Measurements from ENCODE around the gene PM20D2. TPM values are rescaled to one million over a fixed set of nuclear protein-coding genes. Genes with fewer than 3 reads are reported as not detected.

PM20D2 gene
- total and polyA plus RNA-seq, 2 of the 13 experiments (the other 11 are each of a cell fraction or from before 2014, with no cell fraction given), result 13.3 to 26.3 TPM

DNA sequence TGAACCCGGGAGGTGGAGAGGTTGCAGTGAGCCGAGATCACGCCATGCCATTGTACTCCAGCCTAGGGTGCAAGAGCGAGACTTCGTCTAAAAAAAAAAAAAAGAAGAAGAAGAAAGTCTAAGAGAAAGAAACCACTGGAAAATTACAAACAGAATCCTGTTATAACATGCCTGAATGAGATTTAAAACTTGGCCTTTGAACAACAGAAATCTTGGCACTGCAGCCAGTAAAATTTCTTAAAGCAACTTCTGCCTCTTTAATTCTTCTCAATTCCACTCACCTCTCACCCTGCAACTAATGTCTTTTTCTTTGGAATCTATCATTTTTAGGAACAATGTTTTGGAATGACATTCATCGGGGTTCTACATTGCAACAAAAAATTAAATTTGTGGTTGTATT lies 26.3 kb downstream of the PM20D2 start:
- H3K4me2 ChIP-seq (ENCODE audit: low read depth, low read length), result no peak overlapping the region
- ATAC-seq, result no peak
- TF ChIP-seq GPN1 (CRISPR knock-in tag; IDR thresholded peaks at IDR 0.05; ENCODE audit: borderline replicate concordance) (no peak), THAP8 (CRISPR knock-in tag; IDR thresholded peaks at IDR 0.05; ENCODE audit: borderline replicate concordance) (no peak), MLLT10 (CRISPR knock-in tag; IDR thresholded peaks at IDR 0.05) (no peak), KLF13 (CRISPR knock-in tag; IDR thresholded peaks at IDR 0.05) (no peak), ZNF674 (CRISPR knock-in tag; IDR thresholded peaks at IDR 0.05; ENCODE audit: low read depth) (no peak)
- ChIA-PET CTCF (ENCODE audit: low intra/inter-chr PET ratio, low total read pairs) (no interaction called here), POLR2A (no interaction called here)
- no peak for DNase-seq (ENCODE audit: low spot score)
- no peaks in the 10 kb centered on the region for H3K9me3 ChIP-seq (ENCODE audit: low read length)
- H3K79me2 ChIP-seq (ENCODE audit: insufficient read depth, low read length), result no peaks in the 10 kb centered on the region
- no peak overlapping the region for H2AFZ ChIP-seq (ENCODE audit: low read length)
- no peaks in the 10 kb centered on the region for H3K36me3 ChIP-seq (replicated peaks in 1 of 2; ENCODE audit: control insufficient read depth in 1 of 2, insufficient read depth in 2 of 2, low read length in 2 of 2)
- H4K20me1 ChIP-seq (ENCODE audit: insufficient read depth, low read length), result no peaks in the 10 kb centered on the region
- WGBS (ENCODE audit: low lambda C conversion rate), result 66% methylated on average over 6 of the region's 6 CpGs
- in situ Hi-C loops (cut with HindIII; ENCODE audit: extremely low pct_ligation_motif_present, low pct_unique_long_range_greater_than_20kb), result no loop called here
- intact Hi-C loops (cut with micrococcal nuclease; ENCODE audit: unreplicated experiment), result no loop called here
- H3K27me3 ChIP-seq (ENCODE audit: control insufficient read depth in 1 of 2, insufficient read depth in 2 of 2, low read length in 2 of 2), result no peaks in the 10 kb centered on the region
- no peak overlapping the region for H3K4me3 ChIP-seq (replicated peaks in 1 of 3; ENCODE audit: insufficient read depth in 1 of 3, low read depth in 2 of 3, low read length in 3 of 3)
- no peak overlapping the region for H3K9ac ChIP-seq (ENCODE audit: insufficient read depth, low read depth, low read length)
- no peak for FAIRE-seq
- no peak overlapping the region for H3K27ac ChIP-seq (ENCODE audit: extremely low read length, insufficient read depth, low read length)
- no TSS peak for BruUV-seq (replicated peaks)
- no peaks in the 10 kb centered on the region for H3K4me1 ChIP-seq (ENCODE audit: insufficient read depth, low read length)

GRCh38 chr6:89173634-89174033 lies 27.8 kb downstream of the PM20D2 start:
- Histone ChIP-seq H4K20me1 (ENCODE audit: insufficient read depth, low read length) (no peaks in the 10 kb centered on the region), H3K4me2 (ENCODE audit: low read depth, low read length) (no peak overlapping the region), H3K4me3 (replicated peaks in 1 of 3; ENCODE audit: insufficient read depth in 1 of 3, low read depth in 2 of 3, low read length in 3 of 3) (no peak overlapping the region), H3K79me2 (ENCODE audit: insufficient read depth, low read length) (no peaks in the 10 kb centered on the region), H3K4me1 (ENCODE audit: insufficient read depth, low read length) (no peaks in the 10 kb centered on the region), H3K9me3 (ENCODE audit: low read length) (no peaks in the 10 kb centered on the region), H3K27ac (ENCODE audit: extremely low read length, insufficient read depth, low read length) (no peak overlapping the region), H3K9ac (ENCODE audit: insufficient read depth, low read depth, low read length) (no peak overlapping the region), H3K36me3 (replicated peaks in 1 of 2; ENCODE audit: control insufficient read depth in 1 of 2, insufficient read depth in 2 of 2, low read length in 2 of 2) (no peaks in the 10 kb centered on the region), H3K27me3 (ENCODE audit: control insufficient read depth in 1 of 2, insufficient read depth in 2 of 2, low read length in 2 of 2) (no peaks in the 10 kb centered on the region), H2AFZ (ENCODE audit: low read length) (no peak overlapping the region)
- ChIA-PET POLR2A (no interaction called here), CTCF (ENCODE audit: low intra/inter-chr PET ratio, low total read pairs) (no interaction called here)
- in situ Hi-C loops (cut with HindIII; ENCODE audit: extremely low pct_ligation_motif_present, low pct_unique_long_range_greater_than_20kb), result no loop called here
- no peak for ATAC-seq
- no peak for FAIRE-seq
- 61% methylated on average over 4 of the region's 4 CpGs for WGBS (ENCODE audit: low lambda C conversion rate)
- BruUV-seq (replicated peaks), result no TSS peak
- intact Hi-C loops (cut with micrococcal nuclease; ENCODE audit: unreplicated experiment), result no loop called here
- DNase-seq (ENCODE audit: low spot score), result no peak
- TF ChIP-seq ZNF282 (IDR thresholded peaks at IDR 0.05; ENCODE audit: partially characterized antibody), result no peak
- no peak for TF ChIP-seq ZNF557 (CRISPR knock-in tag; IDR thresholded peaks at IDR 0.05)
- TF ChIP-seq POLR2G (IDR thresholded peaks at IDR 0.05; ENCODE audit: low read depth, low read length), result no peak
- no peak for TF ChIP-seq IKZF4 (CRISPR knock-in tag; IDR thresholded peaks at IDR 0.05; ENCODE audit: borderline replicate concordance, low read depth, not compliant biosample characterization)
- no peak for TF ChIP-seq SALL2 (CRISPR knock-in tag; IDR thresholded peaks at IDR 0.05)
- TF ChIP-seq, protein P1, sequence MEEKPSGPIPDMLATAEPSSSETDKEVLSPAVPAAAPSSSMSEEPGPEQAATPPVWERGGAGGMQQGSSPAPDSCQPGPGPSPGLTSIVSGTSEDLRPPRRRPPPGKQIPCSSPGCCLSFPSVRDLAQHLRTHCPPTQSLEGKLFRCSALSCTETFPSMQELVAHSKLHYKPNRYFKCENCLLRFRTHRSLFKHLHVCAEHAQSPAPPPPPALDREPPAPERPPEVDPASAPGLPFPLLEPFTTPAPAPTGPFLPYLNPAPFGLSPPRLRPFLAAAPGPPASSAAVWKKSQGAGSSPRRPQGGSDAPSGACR (CRISPR knock-in tag; IDR thresholded peaks at IDR 0.05), result no peak
- TF ChIP-seq HOXA3 (CRISPR knock-in tag; IDR thresholded peaks at IDR 0.05), result no peak
- TF ChIP-seq TEAD2 (CRISPR knock-in tag; IDR thresholded peaks at IDR 0.05), result no peak
- TF ChIP-seq CSRNP2 (CRISPR knock-in tag; conservative IDR thresholded peaks at IDR 0.05; ENCODE audit: low read depth), result no peak
- TF ChIP-seq ETV5 (CRISPR knock-in tag; IDR thresholded peaks at IDR 0.05; ENCODE audit: borderline replicate concordance), result no peak
- TF ChIP-seq ZNF124 (CRISPR knock-in tag; IDR thresholded peaks at IDR 0.05), result no peak
- TF ChIP-seq, protein P2, sequence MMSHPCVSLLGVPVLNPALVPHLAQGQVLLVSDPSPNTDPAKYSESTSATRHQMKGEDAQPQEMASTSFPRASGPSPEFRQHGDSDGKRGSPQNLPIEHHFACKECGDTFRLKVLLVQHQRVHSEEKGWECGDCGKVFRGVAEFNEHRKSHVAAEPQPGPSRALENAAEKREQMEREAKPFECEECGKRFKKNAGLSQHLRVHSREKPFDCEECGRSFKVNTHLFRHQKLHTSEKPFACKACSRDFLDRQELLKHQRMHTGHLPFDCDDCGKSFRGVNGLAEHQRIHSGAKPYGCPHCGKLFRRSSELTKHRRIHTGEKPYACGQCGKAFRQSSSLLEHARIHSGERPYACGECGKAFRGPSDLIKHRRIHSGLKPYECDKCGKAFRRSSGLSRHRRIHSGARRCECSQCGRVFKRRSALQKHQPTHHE (CRISPR knock-in tag; IDR thresholded peaks at IDR 0.05; ENCODE audit: borderline replicate concordance), result no peak

Data from HepG2 (cell line).